Fibroblast of pulmonary artery (primary cell): ENCODE data around the gene STH.

Source experiments
- DNase-seq: peaks from one replicate; pipeline ENCODE4 v3.0.0-alpha.2; 2010; ENCODE audit warnings: low read depth
- H3K4me3 ChIP-seq: replicated peaks from 2 replicates; pipeline ENCODE4 v1.5.1; 2011; ENCODE audit warnings: low read depth, mild to moderate bottlenecking, control low read depth, low read length, moderate library complexity
- CTCF ChIP-seq: IDR thresholded peaks from 2 replicates; pipeline ENCODE4 v1.5.1; 2011; ENCODE audit warnings: mild to moderate bottlenecking, control low read depth, low read length, inconsistent platforms; ENCODE audit errors: missing control alignments

Gene STH

GRCh38 chr17:45996282-45996937 lies 2.6 kb upstream of the STH start:
- no peak for TF ChIP-seq CTCF
- H3K4me3 ChIP-seq = no peak overlapping the region
- DNase-seq = no peak

- TF ChIP-seq CTCF = no peak
- H3K4me3 ChIP-seq = no peak overlapping the region
- DNase-seq = no peak
Observed at GRCh38 chr17:45997166-45997565, 1.9 kb upstream of the STH start.

- no peak for TF ChIP-seq CTCF
- H3K4me3 ChIP-seq = no peak overlapping the region
- peak; percentile 42 for DNase-seq
Observed at GRCh38 chr17:45997624-45998023, 1.4 kb upstream of the STH start.

GRCh38 chr17:45999900-46000290 lies 845 bp downstream of the STH start:
- no peak overlapping the region for H3K4me3 ChIP-seq
- no peak for TF ChIP-seq CTCF
- no peak for DNase-seq

GRCh38 chr17:46000292-46000691 lies 1.2 kb downstream of the STH start:
- H3K4me3 ChIP-seq = no peak overlapping the region
- no peak for TF ChIP-seq CTCF
- DNase-seq = no peak

- no peak for TF ChIP-seq CTCF
- DNase-seq = no peak
- H3K4me3 ChIP-seq = no peak overlapping the region
Observed at GRCh38 chr17:46000757-46001156, 1.7 kb downstream of the STH start.

GRCh38 chr17:46001390-46002310 lies 2.6 kb downstream of the STH start:
- TF ChIP-seq CTCF = no peak
- no peak overlapping the region for H3K4me3 ChIP-seq
- no peak for DNase-seq
